Naive thymus-derived CD8-positive, alpha-beta T cell (primary cell): ENCODE data around the gene PRSS50. TPM values are rescaled to one million over a fixed set of nuclear protein-coding genes. Genes with fewer than 3 reads are reported as not detected.
A peak's percentile ranks its signal among the peaks of the same experiment; 100 is the strongest.

Experiments used
- ATAC-seq, 2 donors: fragments of 150-1000 bp; cut with Tn5 transposase in 1 of 2; sonication (Bioruptor Pico), chemical (Tn5 transposase) in 1 of 2; 1 replicate in 1 of 2; 2 replicates in 1 of 2; pipeline ENCODE4 v1.10.0; 2021; ENCODE audit warnings: mild to moderate bottlenecking in 2 of 2, moderate library complexity in 2 of 2
- POLR2A ChIA-PET: fragments of 350-600 bp; sonication (Branson Sonifier 250); formaldehyde crosslinking; loops from one replicate; lab custom pipeline; 2021; ENCODE audit warnings: antibody characterized with exemption; lab: Charles Lee
- DNase-seq, 10 donors: peaks; one replicate each; pipeline versions ENCODE4 v3.0.0 to v3.0.0-alpha.2; 2020 to 2022
- H3K27ac Mint-ChIP-seq, 10 donors: one replicate each; pipeline ENCODE4 v1.8.0; 2020 to 2022; ENCODE audit warnings: mild to moderate bottlenecking in 10 of 10, mixed read lengths in 10 of 10, moderate library complexity in 4 of 10, inconsistent platforms in 1 of 10
- H3K27me3 Mint-ChIP-seq, 5 donors: one replicate each; pipeline ENCODE4 v1.8.0; 2021 to 2022; ENCODE audit warnings: mixed read lengths in 5 of 5
- H3K36me3 Mint-ChIP-seq, 3 donors: one replicate each; pipeline ENCODE4 v1.8.0; 2020 to 2022; ENCODE audit warnings: mixed read lengths in 3 of 3, mild to moderate bottlenecking in 2 of 3, inconsistent platforms in 1 of 3
- H3K4me1 Mint-ChIP-seq, 4 donors: one replicate each; pipeline ENCODE4 v1.8.0; 2021 to 2022; ENCODE audit warnings: mixed read lengths in 4 of 4
- H3K4me3 Mint-ChIP-seq, 10 donors: one replicate each; pipeline ENCODE4 v1.8.0; 2020 to 2022; ENCODE audit warnings: mild to moderate bottlenecking in 10 of 10, mixed read lengths in 10 of 10, moderate library complexity in 6 of 10, inconsistent platforms in 1 of 10
- H3K9me3 Mint-ChIP-seq, 9 donors: one replicate each; pipeline ENCODE4 v1.8.0; 2020 to 2022; ENCODE audit warnings: mixed read lengths in 9 of 9, mild to moderate bottlenecking in 3 of 9, inconsistent platforms in 1 of 9, moderate library complexity in 1 of 9
- polyA plus RNA-seq, 3 donors: library from polyadenylated mRNA; unstranded; fragments of 300-500 nt; fragmentation: Illumina TruSeq; gene quantifications; one replicate each; pipeline ENCODE4 v1.2.3, GENCODE V29; 2021
- total RNA-seq, 8 experiments: library from RNA in 2 of 8; stranded (reverse) in 2 of 8; gene quantifications; one replicate each; pipeline ENCODE4 v1.2.3 and lab custom pipeline; 2021 to 2026

The PRSS50 gene
- total and polyA plus RNA-seq, 5 experiments from 2014 or later = 0.05 TPM; not detected in 4

- peaks cover 0 to 12% (median 7%) of the 10 kb centered on the region in 5 donors for H3K27me3 Mint-ChIP-seq
- POLR2A ChIA-PET = no interaction called here
- DNase-seq (peak in 1 of 10 donors; percentile 43), ATAC-seq (no peak)
- H3K4me1 Mint-ChIP-seq = peaks cover 0 to 17% (median 4%) of the 10 kb centered on the region in 4 donors
- no peak overlapping the region for H3K4me3 Mint-ChIP-seq
- H3K9me3 Mint-ChIP-seq = no peaks in the 10 kb centered on the region
- no peaks in the 10 kb centered on the region for H3K36me3 Mint-ChIP-seq
- peak overlapping the region in 2 of 10 donors; percentile 41 to 55 for H3K27ac Mint-ChIP-seq
Observed at GRCh38 chr3:46703013-46703520, 14.6 kb downstream of the PRSS50 start.

GRCh38 chr3:46702246-46703012 lies 15.2 kb downstream of the PRSS50 start:
- Mint-ChIP-seq H3K27ac (peak overlapping the region in 3 of 10 donors; percentile 48 to 72 (median 55)), H3K36me3 (no peaks in the 10 kb centered on the region), H3K27me3 (peaks cover 0 to 12% (median 7%) of the 10 kb centered on the region in 5 donors), H3K4me1 (peaks cover 0 to 21% (median 6%) of the 10 kb centered on the region in 4 donors), H3K9me3 (no peaks in the 10 kb centered on the region), H3K4me3 (peak overlapping the region in 3 of 10 donors; percentile 1 to 56 (median 39))
- ATAC-seq (no peak), DNase-seq (peak in 1 of 10 donors; percentile 50)
- POLR2A ChIA-PET = interaction anchor here (0.5 kb wide), 1 partner anchor 193 kb away, joined by 8 read pairs; no protein-coding TSS in a partner anchor

- no peaks in the 10 kb centered on the region for H3K9me3 Mint-ChIP-seq
- peaks cover 0 to 12% (median 7%) of the 10 kb centered on the region in 5 donors for H3K27me3 Mint-ChIP-seq
- H3K4me1 Mint-ChIP-seq = peaks cover 0 to 30% (median 10%) of the 10 kb centered on the region in 4 donors
- peak in 1 of 10 donors; percentile 55 for DNase-seq
- POLR2A ChIA-PET = interaction anchor here (0.5 kb wide), 2 partner anchors 463 to 1492 kb away, joined by 3 read pairs; no protein-coding TSS in a partner anchor
- peak within 1 kb of the TSS in 6 of 10 donors; percentile 38 to 82 (median 54) for H3K27ac Mint-ChIP-seq
- peak within 1 kb of the TSS; percentile 6 to 59 (median 38) for H3K4me3 Mint-ChIP-seq
- H3K36me3 Mint-ChIP-seq = no peaks in the 10 kb centered on the region
- ATAC-seq = peak; percentile 21 to 53
Observed at GRCh38 chr3:46701181-46701939, 16.3 kb downstream of the PRSS50 start, which contains the start of gene TMIE. TSS of gene TMIE (plus strand) at chr3:46701392. CDS start at chr3:46701488, 96 bp downstream.

- no peaks in the 10 kb centered on the region for H3K9me3 Mint-ChIP-seq
- H3K27me3 Mint-ChIP-seq = peaks cover 0 to 12% (median 7%) of the 10 kb centered on the region in 5 donors
- peaks cover 5 to 35% (median 14%) of the 10 kb centered on the region in 4 donors for H3K4me1 Mint-ChIP-seq
Observed at GRCh38 chr3:46700772-46701171, 16.9 kb downstream of the PRSS50 start.

GRCh38 chr3:46699676-46700523 lies 17.8 kb downstream of the PRSS50 start:
- no peaks in the 10 kb centered on the region for H3K9me3 Mint-ChIP-seq
- peak overlapping the region in 6 of 10 donors; percentile 11 to 74 (median 31) for H3K27ac Mint-ChIP-seq
- peaks cover 0 to 12% (median 7%) of the 10 kb centered on the region in 5 donors for H3K27me3 Mint-ChIP-seq
- ATAC-seq (no peak), DNase-seq (no peak)
- H3K36me3 Mint-ChIP-seq = no peaks in the 10 kb centered on the region
- POLR2A ChIA-PET = no interaction called here
- peak overlapping the region in 6 of 10 donors; percentile 11 to 40 (median 25) for H3K4me3 Mint-ChIP-seq
- H3K4me1 Mint-ChIP-seq = peaks cover 14 to 44% (median 22%) of the 10 kb centered on the region in 4 donors

More at GRCh38 chr3:46700772-46701171, 16.9 kb downstream of the PRSS50 start:
- no peak for ATAC-seq
- Mint-ChIP-seq H3K27ac (no peak overlapping the region), H3K4me3 (peak overlapping the region in 4 of 10 donors; percentile 10 to 41 (median 21)), H3K36me3 (no peaks in the 10 kb centered on the region)
- POLR2A ChIA-PET = interaction anchor here (0.5 kb wide), 2 partner anchors 464 to 1492 kb away, joined by 3 read pairs; no protein-coding TSS in a partner anchor
- no peak for DNase-seq

- H3K36me3 Mint-ChIP-seq = no peaks in the 10 kb centered on the region
- H3K27ac Mint-ChIP-seq = peak overlapping the region; percentile 51 to 94 (median 86)
- peak overlapping the region in 9 of 10 donors; percentile 20 to 84 (median 72) for H3K4me3 Mint-ChIP-seq
- ATAC-seq (no peak), DNase-seq (no peak)
- H3K9me3 Mint-ChIP-seq = no peaks in the 10 kb centered on the region
- POLR2A ChIA-PET = interaction anchor here (1.1 kb wide), 1 partner anchor 149 kb away, joined by 4 read pairs; no protein-coding TSS in a partner anchor
- peaks cover 27 to 60% (median 42%) of the 10 kb centered on the region in 4 donors for H3K4me1 Mint-ChIP-seq
- H3K27me3 Mint-ChIP-seq = peaks cover 0 to 1% (median 0%) of the 10 kb centered on the region in 5 donors
Observed at GRCh38 chr3:46695962-46696894, 21.4 kb downstream of the PRSS50 start.

GRCh38 chr3:46695177-46695961 lies 22.3 kb downstream of the PRSS50 start:
- DNase-seq (peak in 6 of 10 donors; percentile 24 to 58 (median 46)), ATAC-seq (peak in 1 of 2 donors; percentile 38)
- POLR2A ChIA-PET = interaction anchor here (1.1 kb wide), 1 partner anchor 150 kb away, joined by 4 read pairs; no protein-coding TSS in a partner anchor
- peaks cover 27 to 64% (median 49%) of the 10 kb centered on the region in 4 donors for H3K4me1 Mint-ChIP-seq
- no peaks in the 10 kb centered on the region for H3K9me3 Mint-ChIP-seq
- no peaks in the 10 kb centered on the region for H3K36me3 Mint-ChIP-seq
- peak overlapping the region; percentile 64 to 94 (median 86) for H3K27ac Mint-ChIP-seq
- peak overlapping the region; percentile 31 to 84 (median 70) for H3K4me3 Mint-ChIP-seq
- H3K27me3 Mint-ChIP-seq = peaks cover 0 to 1% (median 0%) of the 10 kb centered on the region in 5 donors

- no peaks in the 10 kb centered on the region for H3K36me3 Mint-ChIP-seq
- peaks cover 27 to 62% (median 54%) of the 10 kb centered on the region in 4 donors for H3K4me1 Mint-ChIP-seq
- H3K27me3 Mint-ChIP-seq = peaks cover 0 to 3% (median 0%) of the 10 kb centered on the region in 5 donors
- H3K27ac Mint-ChIP-seq = peak overlapping the region in 7 of 10 donors; percentile 10 to 93 (median 71)
- H3K9me3 Mint-ChIP-seq = no peaks in the 10 kb centered on the region
- peak overlapping the region in 9 of 10 donors; percentile 12 to 84 (median 62) for H3K4me3 Mint-ChIP-seq
- DNase-seq = no peak
- no peak for ATAC-seq
- POLR2A ChIA-PET = no interaction called here
Observed at GRCh38 chr3:46694520-46694919, 23.1 kb downstream of the PRSS50 start.

- no peaks in the 10 kb centered on the region for H3K9me3 Mint-ChIP-seq
- peaks cover 27 to 59% (median 54%) of the 10 kb centered on the region in 4 donors for H3K4me1 Mint-ChIP-seq
- H3K36me3 Mint-ChIP-seq = no peaks in the 10 kb centered on the region
- H3K4me3 Mint-ChIP-seq = peak overlapping the region in 9 of 10 donors; percentile 24 to 89 (median 64)
- DNase-seq (peak in 4 of 10 donors; percentile 22 to 73 (median 40)), ATAC-seq (peak; percentile 59 to 62)
- H3K27me3 Mint-ChIP-seq = peaks cover 0 to 3% (median 0%) of the 10 kb centered on the region in 5 donors
- POLR2A ChIA-PET = interaction anchor here (1.1 to 1.2 kb wide), 2 partner anchors 64 to 155 kb away, joined by 3 to 4 read pairs; no protein-coding TSS in a partner anchor
- H3K27ac Mint-ChIP-seq = peak overlapping the region in 2 of 10 donors; percentile 32 to 64
Observed at GRCh38 chr3:46693892-46694226, 23.8 kb downstream of the PRSS50 start.
